ENCODE measurements around the gene JAKMIP3. TPM values are rescaled to one million over a fixed set of nuclear protein-coding genes. Genes with fewer than 3 reads are reported as not detected.
A peak's percentile ranks its signal among the peaks of the same experiment; 100 is the strongest.

Gene JAKMIP3
- polyA plus RNA-seq, 2 of the 4 experiments (the other 2 are of a cell fraction) = 3.1 to 4.1 TPM

DNA sequence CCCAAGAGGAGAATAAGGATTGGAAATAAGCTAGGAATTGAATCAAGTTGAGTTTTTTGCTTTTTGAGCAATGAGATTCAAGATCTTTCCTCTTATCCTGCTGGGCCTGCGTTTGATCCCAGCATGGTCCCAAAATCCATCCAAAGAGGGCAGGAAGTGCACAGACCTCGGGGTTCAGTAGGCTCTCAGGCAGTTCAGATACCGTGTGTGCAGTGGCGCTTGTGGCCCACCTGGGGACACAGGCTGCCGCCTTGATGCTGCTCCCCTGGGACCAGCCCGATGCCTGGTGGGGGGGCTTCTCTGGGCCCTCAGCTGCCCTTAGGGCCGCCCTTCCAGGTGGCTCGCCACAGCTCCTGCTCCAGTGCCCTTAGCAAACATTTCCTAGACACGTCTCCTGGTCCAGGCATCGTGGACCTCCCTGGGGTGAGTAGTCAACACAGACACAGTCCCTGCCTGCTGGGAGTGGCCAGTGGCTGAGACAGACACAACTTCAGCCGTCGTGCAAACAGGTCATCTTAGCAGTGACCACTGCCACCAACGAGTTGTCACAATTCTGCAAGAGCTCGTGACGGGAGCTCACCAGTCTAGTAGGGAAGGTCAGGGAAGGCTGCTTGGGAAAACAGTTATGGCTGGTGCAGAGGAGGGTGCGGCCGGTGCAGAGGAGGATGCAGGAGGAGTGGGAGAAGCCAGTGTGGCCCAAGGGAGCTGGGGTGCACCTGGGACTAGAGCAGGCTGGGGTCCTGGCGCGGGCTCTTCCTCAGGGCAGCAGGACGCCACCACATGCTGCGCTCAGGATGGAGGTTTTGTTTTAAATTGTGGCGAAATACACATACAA is 21.7 kb upstream of the JAKMIP3 start:
- no peak; a peak in 1 of 6 replicates for ATAC-seq
- no peak overlapping the region for H3K4me2 ChIP-seq
- no peak overlapping the region for H3K27ac ChIP-seq
- DNase-seq (ENCODE audit: low read depth in 1 of 2, low spot score in 1 of 2) = no peak
- FAIRE-seq = no peak
- H3K4me1 ChIP-seq = no peaks in the 10 kb centered on the region
- ChIA-PET CTCF (no interaction called here), POLR2A (no interaction called here)
- no peak overlapping the region for H3K4me3 ChIP-seq
- TF ChIP-seq ZNF302 (CRISPR knock-in tag; IDR thresholded peaks at IDR 0.05) = no peak
- TF ChIP-seq, protein P1, sequence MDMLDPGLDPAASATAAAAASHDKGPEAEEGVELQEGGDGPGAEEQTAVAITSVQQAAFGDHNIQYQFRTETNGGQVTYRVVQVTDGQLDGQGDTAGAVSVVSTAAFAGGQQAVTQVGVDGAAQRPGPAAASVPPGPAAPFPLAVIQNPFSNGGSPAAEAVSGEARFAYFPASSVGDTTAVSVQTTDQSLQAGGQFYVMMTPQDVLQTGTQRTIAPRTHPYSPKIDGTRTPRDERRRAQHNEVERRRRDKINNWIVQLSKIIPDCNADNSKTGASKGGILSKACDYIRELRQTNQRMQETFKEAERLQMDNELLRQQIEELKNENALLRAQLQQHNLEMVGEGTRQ (IDR thresholded peaks at IDR 0.05) = no peak
- TF ChIP-seq HOXB5 (CRISPR knock-in tag; IDR thresholded peaks at IDR 0.05) = no peak
- WGBS (ENCODE audit: missing lambda C conversion rate) = 82% methylated on average over 18 of the region's 22 CpGs
- no peaks in the 10 kb centered on the region for H3K9me3 ChIP-seq

DNA sequence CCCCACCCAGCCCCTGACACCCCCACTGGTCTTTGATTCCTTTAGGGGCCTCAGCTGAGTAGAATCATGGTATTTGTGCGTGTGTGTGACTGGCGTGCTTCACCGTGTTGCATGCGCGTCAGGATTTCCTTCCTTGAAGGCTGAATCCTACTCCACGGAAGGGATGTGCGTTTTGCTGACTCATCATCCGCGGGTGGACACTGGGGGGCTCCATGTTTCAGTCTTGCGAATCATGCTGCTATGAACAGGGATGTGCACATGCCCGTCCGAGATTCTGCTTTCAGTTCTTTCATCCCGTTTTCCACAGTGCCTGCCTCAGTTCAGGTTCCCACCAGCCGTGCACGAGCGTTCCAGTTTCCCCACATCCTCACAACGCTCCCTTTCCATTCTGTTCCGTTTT is 20.9 kb upstream of the JAKMIP3 start:
- no peak overlapping the region for H3K4me2 ChIP-seq
- CTCF ChIA-PET = interaction anchor here (1.4 to 4.9 kb wide), 2 partner anchors 9 to 21 kb away, joined by 6 to 24 read pairs; no protein-coding TSS in a partner anchor
- no peak for ATAC-seq
- H3K4me3 ChIP-seq = no peak overlapping the region
- no peak overlapping the region for H3K27ac ChIP-seq
- FAIRE-seq = no peak
- POLR2A ChIA-PET = no interaction called here
- TF ChIP-seq MAFK (IDR thresholded peaks at IDR 0.05; ENCODE audit: partially characterized antibody) (peak; percentile 96), CHD2 (IDR thresholded peaks at IDR 0.05; ENCODE audit: low read length, partially characterized antibody) (no peak)
- no peaks in the 10 kb centered on the region for H3K4me1 ChIP-seq
- DNase-seq (ENCODE audit: low read depth in 1 of 2, low spot score in 1 of 2) = no peak
- no peaks in the 10 kb centered on the region for H3K9me3 ChIP-seq
- 77% methylated on average over 18 of the region's 18 CpGs for WGBS (ENCODE audit: missing lambda C conversion rate)

DNA sequence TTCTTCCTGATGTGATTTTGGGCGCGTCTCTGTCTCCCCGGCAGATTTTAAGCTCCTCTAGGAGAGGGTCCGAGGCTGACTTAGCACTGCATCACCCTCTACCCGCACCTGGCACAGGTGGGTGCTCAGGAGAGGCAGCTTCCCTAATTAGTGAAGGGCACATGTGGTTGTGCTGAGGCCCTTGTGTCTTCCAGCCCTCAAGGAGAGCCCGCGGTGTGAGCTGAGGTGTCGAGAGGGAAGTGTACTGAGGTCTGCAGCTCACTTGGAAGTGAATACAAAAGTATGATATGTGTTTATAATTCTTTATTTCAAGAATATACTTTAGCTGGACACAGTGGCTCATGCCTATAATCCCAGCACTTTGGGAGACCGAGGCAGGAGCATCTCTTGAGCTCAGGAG is 20.4 kb upstream of the JAKMIP3 start:
- no peak overlapping the region for H3K27ac ChIP-seq
- ChIA-PET POLR2A (no interaction called here), CTCF (interaction anchor here (0.6 to 4.9 kb wide), 4 partner anchors 9 to 97 kb away, joined by 3 to 24 read pairs (median 6); no protein-coding TSS in a partner anchor)
- DNase-seq (ENCODE audit: low read depth in 1 of 2, low spot score in 1 of 2) (no peak), ATAC-seq (no peak), FAIRE-seq (no peak)
- H3K4me2 ChIP-seq = no peak overlapping the region
- peaks cover 2% of the 10 kb centered on the region; the same call in 1 of the 3 replicates for H3K9me3 ChIP-seq
- H3K4me1 ChIP-seq = no peaks in the 10 kb centered on the region
- TF ChIP-seq CHD4 (IDR thresholded peaks at IDR 0.05; ENCODE audit: borderline replicate concordance) = no peak
- TF ChIP-seq CBX2 (IDR thresholded peaks at IDR 0.05; ENCODE audit: borderline replicate concordance, low read depth) = no peak
- TF ChIP-seq JUN (IDR thresholded peaks at IDR 0.05) = no peak
- no peak for TF ChIP-seq FOXS1 (CRISPR knock-in tag; IDR thresholded peaks at IDR 0.05)
- TF ChIP-seq, protein P2, sequence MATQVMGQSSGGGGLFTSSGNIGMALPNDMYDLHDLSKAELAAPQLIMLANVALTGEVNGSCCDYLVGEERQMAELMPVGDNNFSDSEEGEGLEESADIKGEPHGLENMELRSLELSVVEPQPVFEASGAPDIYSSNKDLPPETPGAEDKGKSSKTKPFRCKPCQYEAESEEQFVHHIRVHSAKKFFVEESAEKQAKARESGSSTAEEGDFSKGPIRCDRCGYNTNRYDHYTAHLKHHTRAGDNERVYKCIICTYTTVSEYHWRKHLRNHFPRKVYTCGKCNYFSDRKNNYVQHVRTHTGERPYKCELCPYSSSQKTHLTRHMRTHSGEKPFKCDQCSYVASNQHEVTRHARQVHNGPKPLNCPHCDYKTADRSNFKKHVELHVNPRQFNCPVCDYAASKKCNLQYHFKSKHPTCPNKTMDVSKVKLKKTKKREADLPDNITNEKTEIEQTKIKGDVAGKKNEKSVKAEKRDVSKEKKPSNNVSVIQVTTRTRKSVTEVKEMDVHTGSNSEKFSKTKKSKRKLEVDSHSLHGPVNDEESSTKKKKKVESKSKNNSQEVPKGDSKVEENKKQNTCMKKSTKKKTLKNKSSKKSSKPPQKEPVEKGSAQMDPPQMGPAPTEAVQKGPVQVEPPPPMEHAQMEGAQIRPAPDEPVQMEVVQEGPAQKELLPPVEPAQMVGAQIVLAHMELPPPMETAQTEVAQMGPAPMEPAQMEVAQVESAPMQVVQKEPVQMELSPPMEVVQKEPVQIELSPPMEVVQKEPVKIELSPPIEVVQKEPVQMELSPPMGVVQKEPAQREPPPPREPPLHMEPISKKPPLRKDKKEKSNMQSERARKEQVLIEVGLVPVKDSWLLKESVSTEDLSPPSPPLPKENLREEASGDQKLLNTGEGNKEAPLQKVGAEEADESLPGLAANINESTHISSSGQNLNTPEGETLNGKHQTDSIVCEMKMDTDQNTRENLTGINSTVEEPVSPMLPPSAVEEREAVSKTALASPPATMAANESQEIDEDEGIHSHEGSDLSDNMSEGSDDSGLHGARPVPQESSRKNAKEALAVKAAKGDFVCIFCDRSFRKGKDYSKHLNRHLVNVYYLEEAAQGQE (IDR thresholded peaks at IDR 0.05) = no peak
- H3K4me3 ChIP-seq = no peak overlapping the region
- 67% methylated on average over 9 of the region's 9 CpGs for WGBS (ENCODE audit: missing lambda C conversion rate)

DNA sequence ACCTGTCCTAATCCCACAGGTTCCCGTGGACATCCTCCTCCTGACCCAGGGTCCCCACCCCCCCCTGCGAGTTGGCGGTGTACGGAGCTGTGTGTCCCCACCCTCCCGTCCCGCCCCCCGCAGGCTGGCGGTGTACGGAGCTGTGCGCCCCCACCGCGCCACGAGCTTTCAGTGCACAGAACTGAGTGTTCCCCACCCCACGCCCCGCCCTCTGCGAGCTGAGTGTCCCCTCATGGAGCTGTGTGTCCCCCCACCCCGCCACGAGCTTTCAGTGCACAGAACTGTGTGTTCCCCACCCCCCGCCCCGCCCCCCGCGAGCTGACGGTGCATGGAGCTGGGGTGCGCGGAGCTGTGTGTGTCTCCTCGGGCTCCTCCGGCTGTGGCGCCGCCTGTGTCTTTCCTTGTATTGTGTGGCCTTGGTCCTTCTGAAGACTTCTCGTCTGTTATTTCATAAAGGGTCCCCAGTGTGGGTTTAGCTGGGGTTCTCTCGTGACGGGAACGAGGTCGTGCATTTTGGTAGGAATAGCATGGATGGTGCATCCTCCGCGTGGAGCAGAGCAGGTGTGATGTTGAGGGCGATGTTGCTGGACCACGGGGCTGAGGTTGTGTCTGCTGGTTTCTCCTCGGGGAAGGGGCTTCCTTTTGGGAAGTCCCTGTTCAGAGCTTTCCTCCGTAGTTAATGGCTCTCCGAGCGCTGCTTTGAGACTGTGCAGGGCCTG is 18.0 kb upstream of the JAKMIP3 start:
- Histone ChIP-seq H3K4me3 (no peak overlapping the region), H3K4me2 (no peak overlapping the region), H3K9me3 (peaks cover 26% of the 10 kb centered on the region), H3K4me1 (no peaks in the 10 kb centered on the region), H3K27ac (no peak overlapping the region)
- POLR2A ChIA-PET = interaction anchor here (1.1 kb wide), 1 partner anchor 18 kb away, joined by 3 read pairs; the partner anchor contains the start of gene JAKMIP3
- FAIRE-seq (no peak), ATAC-seq (peak in 1 of 2 experiments; percentile 13; a peak in 1 of 6 replicates), DNase-seq (ENCODE audit: low read depth in 1 of 2, low spot score in 1 of 2) (no peak)
- whole genome bisulfite sequencing (ENCODE audit: missing lambda C conversion rate) = 86% methylated on average over 23 of the region's 42 CpGs
- no peak for TF ChIP-seq ZC3H11A (IDR thresholded peaks at IDR 0.05)
- TF ChIP-seq FOXS1 (CRISPR knock-in tag; IDR thresholded peaks at IDR 0.05) = no peak
- no peak for TF ChIP-seq SMC3 (IDR thresholded peaks at IDR 0.05)
- TF ChIP-seq MAFK (IDR thresholded peaks at IDR 0.05; ENCODE audit: partially characterized antibody) = no peak
- TF ChIP-seq ZNF302 (CRISPR knock-in tag; IDR thresholded peaks at IDR 0.05) = no peak
- TF ChIP-seq HOXB5 (CRISPR knock-in tag; IDR thresholded peaks at IDR 0.05) = no peak
- CTCF ChIA-PET = interaction anchor here (1.3 to 5.2 kb wide), 4 partner anchors 9 to 162 kb away, joined by 3 to 24 read pairs (median 16); no protein-coding TSS in a partner anchor
